Stimulated activated CD8-positive, alpha-beta memory T cell treated with anti-CD3 and anti-CD28 coated beads, Interleukin-7, amount 100 ng/mL, for 1 hour (primary cell): Measurements from ENCODE around the gene AUTS2.

Experiments used
- DNase-seq, 2 donors: peaks; one replicate each; pipeline ENCODE4 v3.0.0-alpha.2; 2020; ENCODE audit warnings: low read depth in 2 of 2

The AUTS2 gene

DNA sequence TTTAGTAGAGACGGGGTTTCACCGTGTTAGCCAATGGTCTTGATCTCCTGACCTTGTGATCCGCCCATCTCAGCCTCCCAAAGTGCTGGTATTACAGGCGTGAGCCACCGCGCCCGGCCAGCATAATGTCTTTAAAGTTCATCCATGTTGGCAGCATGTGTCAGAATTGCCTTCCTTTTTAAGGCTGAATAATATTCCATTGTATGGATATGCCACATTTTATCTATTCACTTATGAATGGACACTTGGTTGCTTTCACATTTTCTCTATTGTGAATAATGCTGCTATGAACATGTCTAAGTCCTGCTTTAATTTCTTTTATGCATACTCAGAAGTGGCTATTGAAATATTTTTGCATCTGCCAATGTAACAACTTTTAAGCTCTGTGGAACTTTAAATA is 779.7 kb downstream of the AUTS2 start:
- no peak for DNase-seq

DNA sequence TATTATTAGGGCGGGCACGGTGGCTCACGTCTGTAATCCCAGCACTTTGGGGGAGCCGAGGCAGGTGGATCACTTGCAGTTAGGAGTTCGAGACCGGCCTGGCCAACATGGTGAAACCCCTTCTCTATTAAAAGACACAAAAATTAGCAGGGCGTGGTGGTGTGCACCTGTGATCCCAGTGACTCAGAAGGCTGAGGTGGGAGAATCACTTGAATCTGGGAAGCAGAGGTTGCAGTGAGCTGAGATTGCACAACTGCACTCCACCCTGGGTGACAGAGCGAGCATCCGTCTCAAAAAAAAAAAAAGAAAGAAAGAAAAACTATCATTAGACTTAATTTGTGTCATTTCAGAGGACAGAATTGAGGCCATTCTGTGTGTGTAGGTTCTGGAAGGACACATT is 780.9 kb downstream of the AUTS2 start:
- no peak for DNase-seq

DNA sequence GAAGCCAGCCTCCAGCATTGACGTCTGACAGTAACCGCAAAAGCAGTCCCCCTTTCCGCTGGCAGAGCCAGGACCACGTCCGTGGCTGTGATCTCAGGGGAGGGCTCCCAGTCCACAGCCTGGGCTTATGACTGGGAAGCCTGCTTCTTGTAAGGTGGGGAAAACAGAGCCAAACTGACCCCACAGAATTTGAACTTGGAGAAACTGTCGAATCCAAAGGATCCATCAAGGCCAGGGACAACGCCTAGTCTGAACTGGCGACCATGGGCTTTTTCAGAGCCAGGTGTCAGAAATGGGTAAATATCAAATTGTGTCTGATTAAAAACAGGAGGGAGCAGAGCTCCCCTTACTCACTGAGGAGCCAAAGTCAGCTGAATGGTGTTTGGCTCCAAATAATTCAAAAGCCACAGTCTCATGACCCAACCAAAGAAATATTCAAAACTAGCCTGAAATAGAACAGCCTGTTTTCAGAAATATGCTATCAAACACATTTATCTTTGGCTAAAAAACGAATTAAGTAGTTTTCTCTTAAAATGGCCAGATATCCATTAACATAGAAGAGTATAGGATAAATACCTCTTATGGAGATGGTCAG is 782.2 kb downstream of the AUTS2 start:
- DNase-seq: no peak

DNA sequence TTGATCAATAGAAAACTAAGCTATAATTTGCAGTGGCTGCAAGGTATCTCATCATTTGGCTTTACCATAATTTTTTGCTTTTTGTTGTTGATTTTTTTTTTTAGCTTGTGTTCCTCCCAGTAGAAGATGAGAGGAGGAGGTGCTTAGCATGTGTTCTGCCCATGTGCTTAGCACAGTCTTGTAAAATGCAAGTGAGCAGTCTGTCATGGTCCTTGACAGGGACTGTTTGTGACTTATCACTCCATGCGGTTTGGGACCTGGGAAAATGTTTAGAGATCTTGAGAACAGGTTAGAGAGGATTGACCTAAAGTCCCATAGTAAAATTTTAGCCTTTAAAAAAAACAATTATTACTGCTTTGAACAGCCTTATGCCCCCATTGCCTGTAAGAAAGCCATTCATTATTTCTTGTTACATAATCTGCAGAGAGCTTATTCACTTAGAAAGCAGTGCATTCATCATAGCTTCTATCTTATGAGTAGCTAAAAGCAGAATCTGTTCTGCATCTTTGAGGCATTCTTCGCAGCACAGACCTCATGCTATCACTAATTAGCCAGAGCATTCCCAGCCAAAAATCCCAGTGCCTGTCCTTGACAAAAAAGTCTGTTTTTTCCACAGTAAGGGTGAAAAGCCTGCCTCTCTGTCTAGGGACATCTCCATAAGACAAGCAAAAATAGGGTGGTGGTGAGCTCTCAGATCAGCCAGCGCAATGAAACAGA is 784.9 kb downstream of the AUTS2 start:
- DNase-seq: no peak

DNA sequence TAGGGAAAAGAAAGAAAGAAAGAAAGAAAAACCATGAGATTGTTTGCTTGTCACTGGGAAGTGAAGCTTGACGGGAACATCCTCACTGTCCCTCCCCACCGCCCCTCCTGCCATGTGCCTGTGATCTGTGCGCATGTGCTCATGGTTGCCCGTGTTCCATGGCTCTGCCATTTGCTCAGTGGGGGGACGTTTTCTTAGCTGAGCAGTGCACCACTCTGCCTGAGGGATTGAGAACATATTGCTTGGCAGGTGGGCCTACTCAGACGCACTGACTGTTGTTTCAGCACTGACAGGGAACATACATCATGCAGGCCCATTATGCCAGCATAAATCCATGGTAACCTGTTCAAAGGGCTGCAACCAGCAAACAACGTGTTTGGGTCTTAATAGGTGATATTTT is 785.7 kb downstream of the AUTS2 start:
- DNase-seq: no peak

DNA sequence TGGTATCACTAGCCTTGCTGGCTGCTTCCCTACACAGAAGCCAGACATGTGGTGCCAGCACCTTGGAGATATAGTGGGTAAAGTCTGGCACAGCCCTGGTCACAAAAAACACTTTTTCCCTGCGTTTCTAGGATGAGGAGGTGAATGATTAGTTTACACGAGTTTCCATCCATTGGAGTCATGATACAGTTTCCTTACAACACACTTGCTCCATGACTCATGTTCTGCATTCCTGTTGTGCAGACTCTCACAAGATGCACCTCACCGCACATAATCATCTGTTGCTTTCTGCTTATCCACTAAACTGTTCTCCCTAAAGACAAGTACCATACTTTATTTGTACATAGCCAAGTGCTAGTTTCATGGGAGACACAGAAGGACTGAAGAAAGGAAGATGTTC is 786.6 kb downstream of the AUTS2 start:
- no peak for DNase-seq

DNA sequence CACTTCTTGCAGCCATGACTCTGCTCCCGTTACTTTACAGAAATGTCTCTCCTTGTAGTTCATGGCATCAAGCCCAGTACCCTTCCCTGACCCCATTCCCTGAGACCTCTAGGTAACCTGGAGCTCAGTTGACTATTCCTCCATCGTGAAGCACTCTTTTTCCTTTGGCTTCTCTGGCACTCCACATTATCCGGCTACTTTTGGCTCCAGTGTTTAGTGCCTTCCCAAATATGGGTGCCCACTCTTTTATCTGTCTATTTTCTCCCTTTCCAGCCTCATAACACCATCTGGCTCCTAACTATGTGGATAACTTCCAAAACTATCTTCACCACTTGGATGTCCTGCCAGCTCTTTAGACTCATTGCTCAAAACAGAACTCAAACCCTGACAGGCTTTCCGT is 788.9 kb downstream of the AUTS2 start:
- no peak for DNase-seq

DNA sequence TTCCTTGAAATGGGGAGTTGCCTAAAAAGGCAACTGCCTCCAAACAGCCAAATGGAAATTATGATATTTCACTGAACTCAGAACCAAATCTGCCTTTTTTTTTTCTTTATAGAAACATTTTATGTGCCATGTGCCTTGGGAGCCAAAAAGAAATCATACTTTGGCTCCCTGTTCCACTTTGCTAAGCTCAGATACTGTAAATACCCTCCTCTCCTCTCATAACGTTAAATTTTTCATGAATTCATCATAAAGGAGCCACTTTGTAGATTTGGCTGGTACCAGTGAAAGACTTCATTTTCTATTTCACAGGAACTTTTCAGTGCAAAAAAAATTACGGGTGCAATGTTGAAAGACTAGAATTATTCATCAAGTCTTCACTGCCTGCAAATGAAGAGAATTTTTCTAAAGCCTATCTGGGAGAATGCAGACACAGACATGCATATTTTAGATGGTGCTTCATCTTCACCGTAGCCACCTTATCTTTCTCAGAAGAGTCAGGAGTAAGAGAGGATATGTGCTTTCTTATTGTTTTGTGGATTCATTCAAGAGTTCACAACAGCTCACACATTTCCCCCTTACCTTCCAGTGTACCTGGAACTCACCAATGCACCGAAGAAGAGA is 791.4 kb downstream of the AUTS2 start:
- DNase-seq: no peak

DNA sequence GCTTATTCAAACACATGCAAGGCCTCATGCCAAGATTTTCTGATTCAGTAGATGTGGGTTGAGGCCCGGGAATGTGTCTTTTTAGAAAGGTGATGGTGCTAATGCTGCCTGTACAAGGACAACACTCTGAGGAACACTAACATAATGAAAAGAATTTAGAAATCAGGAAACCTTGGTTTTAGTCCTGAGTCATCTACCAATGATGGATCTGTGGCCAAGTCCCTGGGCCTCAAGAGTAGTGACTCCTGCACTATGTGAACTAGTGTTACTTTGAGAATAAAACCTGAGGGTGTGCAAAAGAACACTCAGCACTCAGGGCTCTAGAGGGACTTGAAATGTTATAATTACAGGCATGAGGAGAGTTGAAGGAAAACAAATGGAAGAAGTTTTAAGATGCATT is 792.0 kb downstream of the AUTS2 start:
- DNase-seq: no peak

DNA sequence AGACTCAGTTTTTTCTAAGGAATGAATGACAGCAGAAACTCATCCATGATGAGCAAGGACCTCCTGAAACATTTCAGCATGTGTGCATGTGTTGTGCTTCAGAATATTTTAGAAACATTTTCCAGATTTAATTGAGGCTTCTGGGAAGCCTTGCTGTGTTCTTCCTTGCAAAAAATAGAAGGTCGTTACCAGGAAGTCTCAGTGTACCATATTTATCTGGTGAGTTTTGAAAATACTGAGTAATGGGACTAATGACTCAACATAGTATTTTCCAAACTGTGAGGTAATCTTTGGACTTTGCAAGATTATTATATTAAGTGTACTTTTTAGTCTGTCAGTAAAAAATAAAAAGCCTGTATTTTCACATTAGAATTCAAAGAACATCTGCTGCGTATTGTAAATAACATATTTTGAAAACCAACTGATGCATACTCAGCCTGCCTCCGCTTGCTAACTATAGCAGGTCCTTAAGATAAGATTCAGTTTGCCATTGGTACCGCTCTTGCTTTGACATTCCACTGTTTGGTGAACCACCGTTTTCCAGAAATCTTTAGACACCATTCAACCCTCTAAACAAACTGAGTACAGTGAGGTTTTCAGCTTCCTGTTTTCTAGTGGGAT is 794.1 kb downstream of the AUTS2 start:
- no peak for DNase-seq

DNA sequence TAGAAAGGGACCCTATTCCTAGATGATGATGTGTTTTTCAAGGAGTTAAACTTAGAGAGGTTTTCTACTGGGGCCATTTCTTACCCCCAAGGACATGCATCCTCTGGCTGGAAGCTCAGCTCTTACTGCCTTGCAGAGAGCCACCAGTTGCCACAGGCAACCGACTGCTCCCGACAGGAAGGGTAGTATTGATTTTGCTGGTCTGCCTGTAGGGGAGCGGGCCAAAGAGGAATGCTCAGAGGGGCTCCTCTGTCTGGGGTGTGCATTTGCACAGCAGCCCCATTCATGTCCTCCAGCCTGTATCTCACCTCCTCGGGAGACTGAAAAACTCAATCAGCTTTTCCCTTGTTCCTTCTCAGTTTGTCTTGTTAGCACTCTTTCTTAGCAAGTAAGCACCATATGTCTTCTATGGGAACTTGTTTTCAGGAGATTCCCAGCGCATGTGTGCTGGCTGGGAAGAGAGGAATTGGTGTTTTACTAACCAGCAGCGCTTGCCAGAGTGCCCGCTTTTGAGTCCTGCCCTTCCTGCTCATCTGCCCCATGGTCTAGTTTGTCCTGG is 794.7 kb downstream of the AUTS2 start:
- DNase-seq: no peak

DNA sequence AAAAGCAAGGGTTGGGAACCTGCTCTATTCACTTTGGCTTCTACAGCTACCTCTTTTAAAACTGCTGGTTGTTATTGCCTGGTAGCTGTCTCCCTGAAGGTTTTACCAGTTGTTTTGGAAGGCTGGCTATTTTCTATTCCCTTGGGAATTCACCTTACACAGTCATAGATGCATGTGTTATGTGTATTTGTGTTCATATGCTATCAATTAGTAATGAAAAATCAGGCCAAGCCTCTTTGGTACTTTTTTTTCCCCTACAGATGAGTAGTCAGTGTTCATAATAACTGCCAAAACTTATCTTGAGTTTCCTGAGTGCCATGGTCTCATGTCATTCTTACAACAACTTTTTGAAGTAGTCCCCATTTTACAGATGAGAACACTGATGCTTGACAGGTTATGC is 795.7 kb downstream of the AUTS2 start:
- DNase-seq: no peak

DNA sequence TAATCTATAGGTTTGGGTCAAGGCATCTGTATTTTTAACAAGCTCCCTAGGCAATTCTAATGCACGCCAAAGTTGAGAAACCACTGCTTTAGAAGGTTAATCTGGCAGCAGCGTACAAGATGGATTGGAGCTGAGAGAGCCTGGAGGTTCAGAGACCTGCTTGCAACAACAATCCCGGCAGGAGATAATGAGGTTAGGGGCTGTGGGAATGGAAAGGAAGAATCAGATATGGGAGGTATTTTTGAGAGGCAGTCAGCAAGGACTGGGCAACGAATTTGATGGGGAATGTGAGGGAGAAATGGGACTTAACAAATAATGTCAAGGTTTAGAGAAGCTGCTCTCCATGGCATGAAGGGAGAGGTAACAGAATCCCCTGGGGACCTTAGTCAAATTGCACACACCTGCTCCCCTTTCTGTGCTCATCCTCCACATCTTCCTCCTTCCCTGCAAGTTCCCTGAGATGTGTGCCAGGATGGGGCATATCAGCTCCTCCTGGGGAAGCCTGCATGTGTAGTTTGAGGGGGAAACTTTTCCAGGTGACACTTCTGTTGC is 802.6 kb downstream of the AUTS2 start:
- no peak for DNase-seq

DNA sequence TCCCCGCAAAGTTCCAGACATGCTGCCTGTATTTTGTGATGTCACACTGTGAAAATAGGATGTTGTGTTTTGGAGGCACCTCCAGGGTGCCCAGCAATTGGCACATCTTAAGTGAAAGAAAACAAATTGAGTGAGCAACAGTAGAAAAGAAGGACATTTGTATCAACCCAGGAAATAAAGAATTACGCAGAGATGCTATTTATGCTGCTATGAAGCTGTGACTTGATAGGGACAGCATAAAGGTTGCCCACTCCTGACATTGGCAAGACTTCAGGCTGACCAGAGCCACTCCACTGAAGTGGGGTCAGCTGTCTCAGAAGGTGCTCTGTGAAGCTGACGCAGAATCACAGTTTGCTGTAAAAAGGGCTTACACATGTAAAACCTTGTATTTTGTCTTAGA is 803.8 kb downstream of the AUTS2 start:
- no peak for DNase-seq

DNA sequence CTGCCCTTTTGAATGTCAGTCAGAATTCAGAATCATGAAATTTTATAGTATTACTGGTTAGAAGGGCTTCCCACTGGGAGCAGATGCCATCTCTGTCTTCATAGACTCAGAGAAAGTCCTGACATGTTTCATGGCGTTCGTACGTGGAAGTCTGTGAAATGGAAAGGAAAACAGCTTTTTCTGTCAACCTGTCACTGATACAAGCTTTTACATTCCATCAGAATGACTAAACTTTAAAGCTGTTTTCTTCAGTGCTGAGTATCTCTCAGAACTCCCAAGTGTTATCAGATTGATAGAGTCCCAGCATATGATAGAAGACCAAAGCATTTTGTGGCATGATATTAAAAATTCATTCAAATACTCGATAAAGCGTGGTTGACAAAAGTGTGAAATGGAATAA is 807.0 kb downstream of the AUTS2 start:
- no peak for DNase-seq

DNA sequence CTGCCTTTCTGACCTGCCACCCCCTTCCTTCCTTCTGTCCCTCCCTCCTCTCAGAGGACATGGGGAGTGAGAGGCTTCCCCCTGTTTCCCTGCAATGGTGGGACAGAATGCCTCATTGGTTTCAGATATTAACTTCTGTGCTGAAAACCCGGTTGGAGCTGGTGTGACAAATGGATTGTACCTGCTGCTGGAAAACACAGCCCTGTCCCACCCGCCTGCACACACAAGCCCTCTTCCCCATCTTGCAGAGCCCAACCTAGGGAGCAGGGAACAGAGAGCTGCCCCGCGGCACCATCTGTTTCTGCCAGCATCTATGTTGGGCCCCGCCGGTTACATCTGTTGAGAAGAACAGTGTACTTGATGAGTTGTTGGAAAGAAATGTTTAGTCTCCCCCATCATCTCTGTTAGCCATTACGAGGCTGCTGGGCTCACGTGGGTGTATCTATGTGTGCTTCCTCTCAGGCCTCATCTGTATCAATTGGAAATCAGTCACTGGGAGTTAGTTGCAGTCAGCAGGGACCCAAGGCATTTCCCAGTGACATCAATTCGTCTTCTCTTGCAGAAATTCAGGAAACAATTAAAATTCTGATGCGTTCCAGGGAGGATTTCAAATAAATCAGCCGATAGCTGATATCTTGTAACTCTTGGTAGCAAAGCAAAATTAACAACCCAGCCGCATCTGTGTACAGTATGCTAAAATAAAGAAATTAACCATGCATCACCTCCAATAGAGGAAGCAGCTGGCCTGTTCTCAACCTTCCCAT is 808.1 kb downstream of the AUTS2 start:
- DNase-seq: no peak

DNA sequence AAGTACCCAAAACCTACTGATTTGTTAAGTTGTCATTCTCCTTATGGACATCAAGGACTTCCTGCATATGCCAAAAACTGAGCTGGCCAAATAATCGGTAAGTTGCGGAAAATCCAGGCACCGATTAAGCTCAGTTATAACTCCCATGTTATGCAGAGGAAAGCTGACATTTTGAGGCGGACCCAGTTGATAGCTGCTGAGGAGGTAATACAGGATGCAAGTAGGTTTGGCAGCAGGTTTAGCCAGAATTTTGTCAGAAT is 808.6 kb downstream of the AUTS2 start:
- no peak for DNase-seq

DNA sequence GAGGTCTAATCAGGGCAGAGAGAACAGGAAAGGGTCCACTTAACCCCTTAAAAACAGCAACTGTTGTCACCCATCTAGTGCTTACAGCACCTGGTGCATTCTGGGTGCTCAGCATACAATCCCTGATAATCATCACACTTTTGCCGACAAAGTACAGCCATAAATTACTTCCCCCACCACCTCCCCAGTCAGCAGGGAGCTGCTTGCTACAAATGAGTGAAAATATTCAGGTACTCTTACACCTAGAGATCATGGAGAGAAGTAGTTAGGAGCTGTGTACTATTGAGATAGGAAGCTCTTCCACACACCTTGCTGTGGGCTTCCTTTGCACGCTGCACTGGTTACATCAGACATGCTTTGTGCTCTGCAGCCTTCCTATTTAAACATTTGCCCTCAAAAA is 810.2 kb downstream of the AUTS2 start:
- no peak for DNase-seq

DNA sequence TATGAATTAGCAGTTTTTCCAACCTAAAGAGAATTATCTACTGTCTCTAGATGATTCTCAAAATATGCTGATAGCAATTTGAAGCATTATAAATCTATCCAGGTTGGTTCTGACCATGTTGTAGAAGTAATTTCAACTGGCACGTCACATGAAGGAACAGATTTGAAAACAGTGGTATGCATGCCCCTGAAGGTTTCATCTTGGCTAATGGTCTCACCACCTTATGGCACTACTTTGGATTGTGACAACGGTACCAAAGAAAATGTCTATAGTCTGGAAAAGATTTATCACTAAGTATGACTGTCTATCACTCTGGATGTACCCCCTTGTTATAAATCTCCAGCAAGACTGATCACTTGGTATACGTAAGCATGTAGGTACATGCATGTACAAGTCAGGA is 810.6 kb downstream of the AUTS2 start:
- no peak for DNase-seq

DNA sequence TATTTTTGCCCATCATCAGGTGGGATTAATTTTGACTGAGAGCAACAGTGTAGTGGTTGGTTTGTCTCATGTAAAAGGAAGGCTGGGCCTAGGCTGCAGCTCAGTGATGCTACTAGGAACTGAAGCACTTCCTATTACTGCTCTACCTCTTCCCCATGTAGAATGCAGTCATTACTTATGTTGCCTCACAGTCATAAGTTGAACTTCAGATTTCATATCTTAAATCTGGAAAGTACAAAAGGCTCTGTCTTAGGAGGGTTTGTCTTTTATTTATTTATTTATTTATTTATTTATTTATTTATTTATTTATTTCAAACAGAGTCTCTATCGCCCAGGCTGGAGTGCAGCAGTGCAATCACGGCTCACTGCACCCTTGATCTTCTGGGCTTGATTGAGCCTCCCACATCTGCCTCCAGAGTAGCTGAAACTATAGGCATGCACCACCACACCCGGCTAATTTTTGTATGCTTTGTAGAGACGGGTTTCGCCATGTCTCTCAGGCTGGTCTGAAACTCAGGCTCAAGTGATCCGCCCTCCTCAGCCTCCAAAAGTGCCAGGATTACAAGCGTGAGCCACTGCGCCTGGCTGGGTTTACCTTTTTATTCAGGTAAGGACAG is 812.0 kb downstream of the AUTS2 start:
- DNase-seq: no peak

DNA sequence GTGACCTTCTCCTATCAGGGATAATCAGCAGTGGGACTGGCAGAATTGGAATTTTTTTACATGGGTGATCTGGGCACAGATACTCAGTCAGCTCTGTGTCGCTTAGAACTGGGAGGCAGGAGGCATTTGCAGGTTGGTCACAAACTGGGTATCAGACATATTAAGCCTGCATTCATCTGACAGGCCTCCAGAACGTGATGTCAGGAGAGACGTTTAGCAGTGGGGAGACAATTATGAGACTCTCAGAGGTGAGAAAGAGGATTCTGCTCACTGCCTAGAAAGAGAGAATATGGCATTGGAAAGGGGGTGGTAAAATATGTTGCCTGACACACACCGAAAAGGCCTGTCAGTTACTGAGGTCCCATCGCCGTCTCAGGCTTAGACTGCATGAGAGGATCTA is 816.1 kb downstream of the AUTS2 start:
- DNase-seq: no peak
